HG03565 (cell line): Measurements from ENCODE around the gene METAP1D.
"Not testable (repeated sequence)": the region's sequence is repeated elsewhere in the genome, so short reads cannot be mapped to it uniquely, and the experiment has no call there.

ENCODE experiments used
- ATAC-seq: cut with Tn5 transposase; IDR thresholded peaks from one replicate; pipeline ENCODE4 v1.9.1; 2021; ENCODE audit warnings: mild to moderate bottlenecking, moderate library complexity; ENCODE audit not compliant: unreplicated experiment

METAP1D gene

DNA sequence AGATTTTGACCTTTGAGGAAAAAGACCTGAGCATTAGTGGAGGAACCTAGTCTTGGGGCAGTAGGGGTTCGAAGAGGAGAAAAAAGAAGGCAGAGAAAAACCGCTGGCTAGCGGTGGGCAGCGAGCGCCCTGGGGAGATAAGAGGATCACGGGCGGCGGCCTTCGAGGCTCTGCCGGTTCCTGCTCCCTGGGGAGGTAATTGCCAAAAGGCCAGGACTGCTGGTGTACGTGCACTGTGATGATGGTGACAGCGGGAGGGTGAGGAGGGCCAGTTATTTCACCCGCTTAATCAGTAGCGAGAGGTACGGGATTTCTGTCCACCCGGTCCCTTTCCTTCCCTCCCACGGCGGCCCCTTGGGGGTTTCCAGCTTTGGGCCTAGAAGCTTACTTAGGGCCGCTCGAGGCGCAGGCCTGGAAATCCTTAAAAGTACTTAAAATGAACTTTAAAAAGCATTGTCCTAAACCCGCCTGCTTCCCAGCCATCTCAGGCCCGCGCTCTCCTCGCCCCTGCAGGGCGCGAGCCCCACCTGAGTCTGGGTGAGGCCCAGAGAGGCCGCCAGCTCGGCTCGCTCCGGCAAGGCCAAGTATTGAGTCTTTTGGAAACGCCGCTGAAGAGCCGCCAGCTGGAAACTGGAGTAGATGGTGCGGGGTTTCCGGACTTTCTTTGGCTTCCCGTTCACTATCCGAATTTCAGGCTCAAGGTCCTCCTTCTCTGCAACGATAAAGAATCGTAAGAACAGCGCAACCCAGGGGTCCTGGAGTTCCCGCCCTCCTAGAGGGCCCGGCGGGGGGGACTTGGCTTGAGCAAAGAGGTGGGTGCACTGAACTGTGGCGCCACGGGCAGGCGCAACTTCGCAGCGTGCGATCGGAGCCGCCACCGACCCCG is 101.4 kb downstream of the METAP1D start:
- ATAC-seq = no peak

DNA sequence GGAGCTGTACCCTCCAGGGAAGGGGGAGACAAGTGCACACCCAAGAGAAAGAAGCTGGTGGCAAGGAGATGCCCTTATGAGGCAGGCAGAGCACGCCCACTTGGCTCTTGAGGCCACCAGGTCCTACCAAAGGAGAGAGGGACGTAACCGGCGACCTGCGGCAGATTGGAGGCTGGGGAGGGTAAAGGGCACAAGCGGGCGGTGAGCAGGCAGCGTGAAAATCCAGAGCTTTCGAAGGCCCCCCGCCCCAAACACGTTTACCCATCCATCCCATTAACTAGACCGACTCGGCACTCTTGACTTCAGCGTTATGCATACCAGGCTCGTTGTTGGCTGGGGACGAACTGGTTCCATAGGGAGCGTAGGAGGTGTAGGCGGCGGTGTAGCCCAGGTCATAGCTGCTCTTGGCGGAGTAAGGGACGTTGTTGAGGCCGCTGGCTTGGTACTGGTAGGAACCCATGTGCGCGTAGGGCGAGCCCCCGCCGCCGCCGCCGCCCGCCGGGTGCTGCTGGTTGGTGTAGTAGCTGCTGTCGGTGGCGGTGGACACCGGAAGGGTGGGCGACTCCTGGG is 102.2 kb downstream of the METAP1D start:
- no peak for ATAC-seq

DNA sequence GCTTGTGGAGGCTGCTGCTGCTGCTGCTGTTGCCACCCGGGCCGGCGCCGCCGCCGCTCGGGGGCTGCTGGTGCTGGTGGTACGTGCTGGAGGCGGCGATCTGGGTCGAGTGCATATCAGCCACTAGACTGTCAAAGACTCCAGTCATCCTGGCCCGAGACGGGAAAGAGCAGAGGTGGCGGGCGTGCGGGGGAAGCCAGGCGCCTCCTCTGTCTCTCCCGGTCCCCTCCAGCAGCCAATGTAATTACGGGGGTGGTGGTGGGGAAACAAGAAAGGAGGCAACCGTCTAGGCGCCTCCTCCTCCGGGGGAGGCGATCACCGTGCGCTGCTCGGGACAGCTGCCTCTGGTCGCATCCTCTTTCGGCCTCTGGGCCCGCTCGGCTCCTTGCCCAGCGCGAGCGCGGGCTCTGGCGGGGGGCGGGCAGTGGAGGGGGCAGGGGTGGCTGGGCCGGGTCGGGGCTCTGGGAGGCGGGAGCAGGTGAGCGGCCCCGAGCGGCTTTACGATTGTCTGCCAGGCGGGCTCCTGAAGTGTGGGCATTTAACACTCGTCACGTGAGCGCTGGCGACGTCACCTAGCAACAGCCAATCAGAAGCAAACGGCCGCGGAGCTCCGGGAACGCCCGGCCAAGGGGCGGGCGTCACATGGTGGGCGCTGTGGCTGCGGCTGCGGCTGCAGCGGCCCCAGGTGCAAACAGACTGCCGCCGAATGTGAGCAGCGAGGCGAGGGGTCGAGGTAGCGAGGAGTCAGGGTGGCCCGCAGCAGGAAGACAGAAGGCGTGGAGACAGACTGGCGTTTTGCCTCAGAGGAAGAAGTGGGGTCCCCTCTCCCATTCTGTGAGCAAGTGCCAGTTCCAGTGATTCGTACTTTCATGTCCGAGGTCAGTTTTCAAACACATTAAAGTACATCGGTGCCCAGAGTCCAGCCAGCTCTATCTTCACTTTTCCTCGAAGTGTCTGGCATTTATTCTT is 102.9 kb downstream of the METAP1D start, which contains the start of gene DLX2:
Gene DLX2 (minus strand): TSS at position 510 of the 969 bp plus-strand sequence. CDS start 362 bp downstream, at position 148.
- peak; percentile 57 for ATAC-seq

GRCh38 chr2:172103471-172104272 is 103.9 kb downstream of the METAP1D start:
- no peak for ATAC-seq

DNA sequence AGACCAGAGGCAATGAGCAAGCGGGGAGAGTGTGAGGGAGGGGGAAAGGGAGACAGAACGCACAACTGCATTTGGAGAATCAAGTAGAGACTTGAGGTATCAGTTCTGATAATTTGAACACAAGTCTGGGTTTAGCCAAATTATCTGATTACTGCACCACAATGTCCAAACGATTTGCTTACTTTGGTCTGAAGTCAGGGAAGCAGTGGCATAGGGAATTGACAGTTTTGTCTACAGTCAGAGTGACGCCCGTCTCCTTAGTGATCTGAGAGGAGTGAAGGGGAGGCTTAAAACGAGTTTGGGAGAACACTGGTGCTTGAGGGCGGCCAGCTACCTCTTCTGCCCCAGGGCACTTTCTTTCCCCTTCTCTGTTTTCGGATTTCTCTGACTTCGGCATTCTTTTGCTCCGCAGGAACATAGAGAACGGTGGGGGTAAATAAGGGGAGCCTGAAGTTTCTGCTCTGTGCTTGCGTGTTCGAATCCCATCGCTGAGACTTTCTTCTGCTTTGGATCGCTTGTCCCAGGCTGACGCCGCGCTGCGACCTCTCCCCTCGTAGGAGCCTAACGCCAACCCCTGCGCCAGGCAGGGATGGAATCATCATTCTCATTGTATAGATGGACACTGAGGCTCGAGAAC is 105.8 kb downstream of the METAP1D start:
- no peak for ATAC-seq

- ATAC-seq = no peak
Measured at GRCh38 chr2:172106108-172106961, 106.6 kb downstream of the METAP1D start.

GRCh38 chr2:172107690-172108586 is 108.2 kb downstream of the METAP1D start:
- ATAC-seq = no peak

DNA sequence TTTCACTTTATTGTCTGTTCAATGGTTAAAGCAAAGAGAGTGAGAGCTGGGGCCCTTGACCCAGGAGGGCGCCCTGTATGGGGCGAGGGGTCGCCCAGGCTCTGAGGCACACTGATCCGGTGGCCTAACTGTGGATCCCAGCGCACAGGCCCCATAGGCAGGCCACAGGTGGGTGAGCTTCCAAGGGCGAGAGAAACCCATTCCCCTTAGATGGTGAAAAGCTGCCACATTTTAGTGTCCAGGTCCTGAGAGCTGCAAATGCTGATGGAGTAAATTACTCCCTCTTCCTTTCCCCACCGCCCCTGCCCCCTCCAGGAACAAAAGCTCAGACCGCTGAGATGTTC is 108.8 kb downstream of the METAP1D start:
- ATAC-seq = no peak

DNA sequence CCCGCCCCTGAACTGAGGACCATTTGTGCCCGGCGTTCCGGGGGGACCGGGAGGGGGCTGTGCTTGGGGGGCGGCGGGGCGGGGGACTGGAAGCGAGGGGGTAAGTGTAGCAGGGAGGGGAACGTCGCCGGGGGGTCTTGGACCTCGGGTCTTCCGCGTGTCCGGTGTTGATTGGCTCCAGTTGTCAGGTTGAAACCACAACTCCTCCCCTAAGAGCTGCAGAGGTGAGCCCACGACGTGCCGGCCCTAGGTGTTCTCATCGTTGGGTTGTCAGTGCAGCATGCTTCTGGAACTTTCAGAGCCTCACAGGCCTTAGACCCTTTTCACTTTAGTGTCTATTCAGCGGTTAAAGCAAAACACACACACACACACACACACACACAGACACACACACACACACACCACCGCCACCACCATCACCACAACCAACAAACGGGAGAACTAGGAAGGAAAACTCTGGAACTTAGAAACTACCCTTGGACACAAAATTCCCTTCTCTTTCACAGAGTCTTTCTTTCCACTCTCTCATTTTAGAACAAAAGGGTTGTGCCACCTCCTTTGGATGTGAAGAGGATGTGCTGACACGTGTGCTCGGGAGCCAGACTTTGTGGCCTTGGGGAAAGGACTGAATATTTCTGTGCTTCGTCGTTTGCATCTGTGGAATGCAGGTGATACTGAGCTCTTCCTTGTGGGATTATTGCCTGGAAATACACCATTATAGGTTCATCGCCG is 109.7 kb downstream of the METAP1D start:
- ATAC-seq = no peak

GRCh38 chr2:172109988-172110811 is 110.4 kb downstream of the METAP1D start:
- ATAC-seq = no peak

- ATAC-seq = no peak
Measured at GRCh38 chr2:172113617-172114016, 113.9 kb downstream of the METAP1D start.

- ATAC-seq = not testable (repeated sequence)
Measured at GRCh38 chr2:172114176-172114575, 114.4 kb downstream of the METAP1D start.

DNA sequence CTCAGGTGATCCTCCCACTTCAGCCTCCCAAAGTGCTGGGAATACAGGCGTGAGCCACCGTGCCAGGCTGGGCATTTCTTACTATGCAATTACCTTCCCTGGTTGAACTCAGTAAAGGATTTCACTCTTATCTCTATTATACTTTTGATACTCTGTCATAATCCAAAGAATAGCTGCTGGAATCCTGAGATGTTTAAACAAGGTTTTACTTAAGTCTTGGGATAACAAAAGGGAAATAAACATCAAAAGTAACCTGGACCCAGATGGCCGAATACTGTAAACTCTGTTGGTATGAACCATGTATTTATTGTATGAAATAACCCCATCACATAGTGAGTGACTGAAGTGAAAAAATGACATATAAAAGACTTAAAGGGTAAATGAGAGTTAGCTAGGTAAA is 114.8 kb downstream of the METAP1D start:
- ATAC-seq = no peak

DNA sequence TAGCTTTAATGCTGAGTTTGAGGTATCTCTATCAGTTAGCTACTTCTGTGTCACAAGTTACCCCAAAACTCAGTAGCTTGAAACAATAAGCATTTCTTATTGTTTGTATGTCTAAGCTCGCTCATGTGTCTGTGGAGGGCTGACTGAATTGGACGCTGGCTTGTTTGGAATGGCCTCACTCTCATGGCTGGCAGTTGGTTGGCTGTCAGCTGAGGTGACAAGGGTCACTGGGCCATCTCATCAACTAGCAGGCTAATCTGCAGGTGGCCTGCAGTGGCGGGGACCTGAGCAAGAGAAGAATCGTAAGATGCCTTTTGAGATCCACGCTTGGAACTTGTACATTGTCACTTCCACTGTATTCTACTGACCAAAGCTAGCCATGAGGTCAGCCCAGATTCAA is 116.4 kb downstream of the METAP1D start:
- no peak for ATAC-seq

GRCh38 chr2:172119089-172119488 is 119.3 kb downstream of the METAP1D start:
- ATAC-seq = no peak

- ATAC-seq = no peak
Measured at GRCh38 chr2:172120118-172120517, 120.4 kb downstream of the METAP1D start.
